GM19468 (cell line): Measurements from ENCODE around the gene UAP1L1.
"Not testable (repeated sequence)": the region's sequence is repeated elsewhere in the genome, so short reads cannot be mapped to it uniquely, and the experiment has no call there.

Source experiments
- ATAC-seq: cut with Tn5 transposase; IDR thresholded peaks from one replicate; pipeline ENCODE4 v1.9.1; 2021; ENCODE audit warnings: mild to moderate bottlenecking, moderate library complexity, moderate number of reproducible peaks; ENCODE audit not compliant: unreplicated experiment; ENCODE audit errors: extremely low read depth

Gene UAP1L1

GRCh38 chr9:137111788-137112563, 34.7 kb downstream of the UAP1L1 start:
- no peak for ATAC-seq

- ATAC-seq: no peak
Observed at GRCh38 chr9:137112564-137113384, 35.5 kb downstream of the UAP1L1 start.

DNA sequence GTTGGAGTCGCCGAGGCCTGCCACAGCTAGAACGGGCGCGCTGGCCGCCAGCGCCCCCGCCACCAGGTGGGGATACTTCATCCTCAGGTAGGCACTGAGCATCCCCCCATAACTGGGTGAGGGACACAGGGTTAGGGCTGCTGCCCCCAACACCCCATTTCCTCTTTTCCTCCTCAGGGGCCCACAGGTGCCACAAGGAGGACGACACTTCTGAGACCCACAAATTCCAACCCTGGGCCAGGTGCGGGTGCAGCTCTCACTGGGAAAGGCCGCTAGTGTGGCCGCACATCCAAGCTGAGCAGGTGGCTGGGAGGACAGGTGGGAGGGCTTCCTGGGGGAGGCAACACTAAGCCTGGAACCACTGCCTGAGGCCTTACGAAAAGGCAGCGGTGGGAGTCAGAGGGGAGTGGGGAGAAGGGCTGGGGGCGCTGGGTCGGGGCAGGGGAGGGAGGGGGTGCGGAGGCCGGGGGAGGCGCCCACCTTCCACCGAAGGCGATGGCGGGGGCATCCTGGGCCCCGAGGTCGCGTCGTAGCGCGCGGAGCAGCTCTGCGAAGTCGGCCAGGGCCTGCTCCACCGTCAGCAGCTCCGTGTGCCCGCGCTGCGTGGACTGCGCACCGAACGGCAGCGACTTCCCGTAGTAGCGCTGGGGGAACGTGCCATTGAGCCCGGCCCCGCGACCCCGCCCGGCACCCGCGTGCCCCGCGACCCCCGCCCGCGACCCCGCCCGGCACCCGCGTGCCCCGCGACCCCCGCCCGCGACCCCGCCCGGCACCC, 36.3 kb downstream of the UAP1L1 start:
- ATAC-seq: no peak

- ATAC-seq: no peak
Observed at GRCh38 chr9:137114220-137114612, 36.9 kb downstream of the UAP1L1 start.

- ATAC-seq: peak; percentile 49
Observed at GRCh38 chr9:137114613-137115393, 37.5 kb downstream of the UAP1L1 start, which contains the start of gene DPP7. Gene DPP7, minus strand, starts transcription at chr9:137114733. Its CDS starts 20 bp downstream, at chr9:137114713.

DNA sequence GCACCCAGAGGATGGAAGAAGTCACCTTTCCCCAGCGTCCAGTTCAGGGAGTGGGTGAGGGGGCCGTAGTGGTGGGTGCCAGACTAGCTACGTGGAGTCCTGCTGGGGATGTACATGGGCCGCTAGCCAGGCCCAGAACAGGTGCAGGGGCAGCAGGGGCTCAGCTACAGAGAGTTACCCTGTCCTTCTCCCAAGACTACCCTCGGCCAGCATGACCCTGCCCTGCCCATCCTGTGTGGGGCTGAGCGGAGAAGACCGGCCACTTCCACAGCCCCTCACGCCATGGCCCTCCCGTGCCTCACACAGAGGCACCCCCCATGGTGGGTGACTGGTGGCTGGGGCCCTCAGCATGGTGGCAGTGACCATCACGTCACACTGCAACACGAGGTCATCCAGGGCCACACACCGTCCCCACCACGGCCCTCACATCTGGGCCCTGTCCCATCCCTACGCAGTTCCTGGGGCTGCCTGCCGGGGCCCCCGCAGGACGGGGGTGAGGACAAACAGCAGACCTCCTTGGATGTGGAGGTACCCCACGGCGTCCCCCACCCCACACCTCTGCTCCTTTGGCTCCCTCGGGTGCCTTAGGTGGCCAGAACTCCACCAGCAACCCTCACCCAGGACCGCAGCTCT, 38.2 kb downstream of the UAP1L1 start:
- no peak for ATAC-seq

- no peak for ATAC-seq
Observed at GRCh38 chr9:137116027-137116507, 38.8 kb downstream of the UAP1L1 start.

- no peak for ATAC-seq
Observed at GRCh38 chr9:137116728-137117127, 39.4 kb downstream of the UAP1L1 start.

DNA sequence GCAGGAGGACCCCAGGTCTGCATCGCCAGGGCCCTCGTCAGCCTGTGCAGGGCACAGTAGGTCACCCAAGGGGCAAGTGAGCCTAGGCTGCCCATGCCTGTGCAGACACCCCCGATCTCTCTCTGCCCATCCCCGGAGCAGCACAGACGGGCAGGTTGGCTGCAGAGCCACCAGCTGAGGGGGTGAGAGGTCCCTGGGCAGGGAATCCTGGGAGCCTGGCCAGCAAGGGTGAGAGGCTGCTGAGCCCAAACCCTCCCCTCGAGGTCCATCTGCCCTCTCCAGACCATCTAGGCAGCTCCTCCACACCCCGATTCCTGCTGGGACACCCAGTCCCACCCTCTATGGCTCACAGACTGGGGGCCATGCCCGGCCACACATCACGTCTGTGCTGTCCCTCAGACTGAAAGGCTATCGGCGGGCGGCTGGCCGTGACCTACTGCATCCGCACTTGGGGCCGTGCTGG, 40.0 kb downstream of the UAP1L1 start:
- ATAC-seq: no peak

DNA sequence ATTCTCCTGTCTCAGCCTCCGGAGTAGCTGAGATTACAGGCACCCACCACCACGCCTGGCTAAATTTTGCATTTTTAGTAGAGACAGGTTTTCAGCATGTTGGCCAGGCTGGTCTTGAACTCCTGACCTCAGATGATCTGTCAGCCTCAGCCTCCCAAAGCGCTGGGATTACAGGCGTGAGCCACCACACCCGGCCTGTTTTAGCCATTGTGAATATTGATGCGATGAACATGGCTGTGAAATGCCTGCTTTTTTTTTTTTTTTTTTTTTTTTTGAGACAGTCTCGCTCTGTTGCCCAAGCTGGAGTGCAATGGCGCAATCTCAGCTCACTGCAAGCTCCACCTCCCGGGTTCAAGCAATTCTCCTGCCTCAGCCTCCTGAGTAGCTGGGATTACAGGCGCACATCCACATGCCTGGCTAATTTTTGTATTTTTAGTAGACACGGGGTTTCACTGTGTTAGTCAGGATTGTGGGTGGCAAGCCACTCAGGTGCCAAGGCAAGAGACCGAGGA, 40.8 kb downstream of the UAP1L1 start:
- not testable (repeated sequence) for ATAC-seq

DNA sequence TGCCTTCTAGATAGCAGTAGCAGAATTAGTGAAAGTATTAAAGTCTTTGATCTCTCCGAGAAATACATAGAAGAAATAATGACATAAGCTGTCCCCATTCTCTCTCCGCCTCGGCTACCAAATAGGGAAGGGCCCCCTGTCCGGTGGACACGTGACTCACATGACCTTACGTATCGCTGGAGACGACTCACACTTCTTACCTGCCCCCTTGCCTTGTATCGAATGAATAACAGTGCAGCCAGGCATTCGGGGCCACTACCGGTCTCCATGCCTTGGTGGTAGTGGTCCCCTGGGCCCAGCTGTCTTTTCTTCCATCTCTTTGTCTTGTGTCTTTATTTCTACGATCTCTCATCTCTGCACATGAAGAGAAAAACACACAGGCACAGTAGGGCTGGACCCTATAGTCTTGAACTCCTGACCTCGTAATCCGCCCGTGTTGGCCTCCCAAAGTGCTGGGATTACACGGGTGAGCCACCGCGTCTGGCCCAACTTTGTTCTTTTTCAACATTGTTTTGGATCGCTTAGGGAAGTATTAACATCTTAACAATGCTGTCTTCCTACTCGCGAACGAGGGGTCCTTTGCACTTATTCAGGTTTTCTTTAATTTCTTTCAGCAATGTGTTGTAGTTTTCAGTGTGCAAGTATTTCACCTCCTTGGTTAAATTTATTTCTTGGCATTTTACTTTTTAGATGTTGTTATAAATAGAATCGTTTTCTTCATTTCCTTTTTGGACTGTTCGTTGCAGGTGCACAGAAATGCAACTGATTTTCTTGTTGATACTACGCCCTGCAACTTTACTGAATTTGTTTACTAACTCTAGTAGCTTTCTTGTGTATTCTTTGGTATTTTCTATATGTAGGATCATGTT, 44.8 kb downstream of the UAP1L1 start:
- ATAC-seq: not testable (repeated sequence)

DNA sequence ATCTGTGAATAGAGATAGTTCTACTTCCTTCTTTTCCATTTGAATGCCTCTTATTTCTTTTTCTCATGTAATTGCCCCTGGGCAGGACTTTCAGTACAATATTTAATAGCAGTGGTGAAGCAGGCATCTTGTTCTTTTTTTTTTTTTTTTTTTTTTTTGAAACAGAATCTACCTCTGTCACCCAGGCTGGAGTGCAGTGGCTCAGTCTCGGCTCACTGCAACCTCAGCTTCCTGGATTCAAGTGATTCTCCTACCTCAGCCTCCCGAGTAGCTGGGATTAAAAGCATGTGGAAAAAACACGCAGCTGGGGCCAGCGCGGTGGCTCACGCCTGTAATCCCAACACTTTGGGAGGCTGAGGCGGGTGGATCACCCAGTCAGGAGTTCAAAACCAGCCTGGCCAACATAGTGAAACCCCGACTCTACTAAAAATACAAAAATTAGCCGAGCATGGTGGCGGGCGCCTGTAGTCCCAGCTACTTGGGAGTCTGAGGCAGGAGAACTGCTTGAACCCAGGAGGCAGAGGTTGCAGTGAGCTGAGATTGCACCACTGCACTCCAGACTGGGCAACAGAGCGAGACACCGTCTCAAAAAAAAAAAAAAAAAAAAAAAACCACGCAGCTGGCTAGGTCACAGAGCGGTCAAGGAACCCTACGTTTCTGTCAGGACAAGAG, 45.6 kb downstream of the UAP1L1 start:
- not testable (repeated sequence) for ATAC-seq

DNA sequence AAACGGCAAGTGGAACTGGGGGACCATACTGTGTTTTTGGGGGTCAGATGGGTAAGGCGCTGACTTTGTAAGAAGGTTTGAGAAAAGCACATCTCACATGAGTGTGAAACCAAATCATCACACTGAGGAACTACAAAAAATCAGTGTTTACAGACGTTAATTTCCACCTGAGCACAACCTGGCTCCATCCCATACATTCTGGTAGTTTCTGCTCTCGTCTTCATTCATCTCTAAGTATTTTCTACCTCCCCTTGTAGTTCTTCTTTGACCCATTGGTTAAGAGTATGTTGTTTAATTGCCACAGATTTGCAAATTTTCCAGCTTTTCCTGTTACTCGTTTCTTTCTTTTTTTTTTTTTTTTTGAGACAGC, 46.1 kb downstream of the UAP1L1 start:
- ATAC-seq: peak; percentile 21

DNA sequence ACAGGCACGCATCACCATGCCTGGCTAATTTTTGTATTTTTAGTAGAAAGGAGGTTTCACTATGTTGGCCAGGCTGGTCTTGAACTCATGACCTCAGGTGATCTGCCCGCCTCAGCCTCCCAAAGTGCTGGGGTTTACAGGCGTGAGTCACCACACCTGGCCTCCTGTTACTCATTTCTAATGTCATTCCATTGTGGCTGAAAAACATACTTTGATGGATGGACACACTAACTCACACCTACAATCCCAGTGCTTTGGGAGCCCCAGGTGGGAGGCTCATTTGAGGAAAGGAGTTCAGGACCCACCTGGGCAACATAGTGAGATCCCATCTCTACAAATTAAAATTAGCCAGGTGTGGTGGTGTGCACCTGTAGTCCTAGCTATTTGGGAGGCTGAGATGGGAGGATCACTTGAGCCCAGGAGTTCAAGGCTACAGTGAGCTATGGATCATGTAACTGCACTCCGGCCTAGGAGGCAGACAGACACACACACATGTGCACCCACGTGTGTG, 46.7 kb downstream of the UAP1L1 start:
- not testable (repeated sequence) for ATAC-seq

DNA sequence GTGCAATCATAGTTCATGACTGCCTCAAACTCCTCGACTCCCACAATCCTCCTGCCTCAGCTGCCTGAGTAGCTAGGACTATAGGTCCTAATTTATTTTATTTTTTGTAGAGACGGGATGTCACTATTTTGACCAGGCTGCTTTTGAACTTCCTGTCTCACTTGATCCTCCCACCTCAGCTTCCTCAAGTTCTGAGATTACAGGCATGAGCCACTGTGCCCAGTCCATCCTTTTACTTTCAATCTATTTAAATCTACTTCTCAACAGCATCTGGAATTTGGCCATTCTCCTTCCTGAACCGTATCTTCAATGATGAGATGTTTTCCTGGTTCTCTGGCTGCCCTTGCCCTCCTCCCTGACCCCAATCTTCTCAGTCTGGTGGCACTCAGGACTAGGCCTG, 49.5 kb downstream of the UAP1L1 start:
- ATAC-seq: no peak

DNA sequence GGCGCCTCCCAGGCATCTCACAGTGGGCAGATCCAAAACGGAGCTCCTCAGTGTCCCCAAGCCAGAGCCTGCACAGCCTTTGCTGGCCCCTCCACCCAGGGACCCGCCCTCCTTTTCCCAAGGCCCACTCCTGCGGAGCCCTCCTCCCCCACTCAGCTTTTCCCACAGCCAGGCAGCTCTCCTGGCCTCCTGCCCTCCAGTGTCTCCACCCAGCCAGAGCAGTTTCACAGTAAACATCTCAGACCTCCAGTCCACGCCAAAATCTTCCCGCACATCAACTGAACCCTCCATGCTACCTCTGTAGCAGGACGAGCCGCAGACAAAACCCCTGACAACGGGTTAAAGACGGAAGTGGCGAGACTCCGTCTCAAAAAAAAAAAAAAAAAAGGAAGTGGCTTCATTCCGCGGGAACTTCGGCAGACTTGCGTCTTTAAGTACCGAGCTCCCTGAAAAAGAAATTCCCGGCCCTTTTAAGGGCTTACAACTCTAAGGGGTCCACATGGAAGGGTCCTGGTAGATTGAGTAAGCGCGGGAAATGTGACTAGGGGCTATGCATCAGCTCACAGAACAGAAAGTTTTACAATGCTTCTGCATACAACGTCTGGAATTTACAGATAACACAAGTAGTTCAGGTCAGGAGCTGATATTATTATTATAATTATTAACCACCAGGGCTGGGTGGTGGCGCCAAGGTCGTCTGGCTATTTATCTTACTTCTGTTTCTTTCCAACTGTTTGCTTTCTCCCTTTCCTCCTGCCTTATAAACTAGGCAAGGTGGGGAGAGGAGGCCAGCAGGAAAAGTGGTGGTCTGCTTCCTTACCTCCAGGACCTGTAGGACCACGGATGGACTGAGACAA, 50.2 kb downstream of the UAP1L1 start:
- no peak for ATAC-seq
